Sigmoid colon (tissue), 4 donors: ENCODE results near the gene SOX13.

Experiments
- EP300 ChIP-seq, 4 donors: sonication (generic); formaldehyde crosslinking; IDR thresholded peaks; one replicate each; pipeline ENCODE4 v1.6.1; 2017; ENCODE audit warnings: antibody characterized with exemption in 4 of 4
- POLR2A ChIP-seq, 2 donors: fragments of 450-650 bp; IDR thresholded peaks; one replicate each; pipeline ENCODE4 v1.6.1; 2016; ENCODE audit warnings: antibody characterized with exemption in 2 of 2, mild to moderate bottlenecking in 2 of 2, moderate library complexity in 2 of 2
- POLR2AphosphoS5 ChIP-seq, 4 donors: sonication (generic); formaldehyde crosslinking; IDR thresholded peaks; one replicate each; pipeline ENCODE4 v1.6.1; 2017; ENCODE audit warnings: antibody characterized with exemption in 4 of 4
- TF ChIP-seq, protein P1 (sequence below), 4 experiments: fragments of 450-650 bp in 3 of 4; fragments of 200-600 bp in 1 of 4; IDR thresholded peaks; one replicate each; pipeline ENCODE4 v1.5.1; 2016 to 2019; ENCODE audit warnings: antibody characterized with exemption in 4 of 4, mild to moderate bottlenecking in 3 of 4, moderate library complexity in 2 of 4

DNA sequence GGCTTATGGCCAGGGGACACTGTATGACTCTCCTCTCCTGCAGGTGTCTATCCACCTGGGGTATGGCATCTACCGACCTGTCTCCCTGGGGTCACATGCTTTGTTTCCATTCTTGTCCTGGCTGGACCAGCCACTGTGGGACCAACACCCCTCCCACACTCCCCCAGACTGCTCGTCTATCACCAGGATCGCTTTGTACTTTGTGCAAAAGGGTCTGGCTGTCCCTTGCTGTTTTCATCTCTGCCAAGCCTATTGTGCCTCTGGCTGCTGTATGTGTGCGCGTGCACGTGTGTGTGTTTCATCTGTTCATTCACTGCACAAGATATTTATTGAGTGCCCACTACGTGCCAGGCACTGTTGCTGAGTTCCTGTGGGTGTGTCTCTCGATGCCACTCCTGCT, 53.5 kb downstream of the SOX13 start:
- TF ChIP-seq, protein P1, sequence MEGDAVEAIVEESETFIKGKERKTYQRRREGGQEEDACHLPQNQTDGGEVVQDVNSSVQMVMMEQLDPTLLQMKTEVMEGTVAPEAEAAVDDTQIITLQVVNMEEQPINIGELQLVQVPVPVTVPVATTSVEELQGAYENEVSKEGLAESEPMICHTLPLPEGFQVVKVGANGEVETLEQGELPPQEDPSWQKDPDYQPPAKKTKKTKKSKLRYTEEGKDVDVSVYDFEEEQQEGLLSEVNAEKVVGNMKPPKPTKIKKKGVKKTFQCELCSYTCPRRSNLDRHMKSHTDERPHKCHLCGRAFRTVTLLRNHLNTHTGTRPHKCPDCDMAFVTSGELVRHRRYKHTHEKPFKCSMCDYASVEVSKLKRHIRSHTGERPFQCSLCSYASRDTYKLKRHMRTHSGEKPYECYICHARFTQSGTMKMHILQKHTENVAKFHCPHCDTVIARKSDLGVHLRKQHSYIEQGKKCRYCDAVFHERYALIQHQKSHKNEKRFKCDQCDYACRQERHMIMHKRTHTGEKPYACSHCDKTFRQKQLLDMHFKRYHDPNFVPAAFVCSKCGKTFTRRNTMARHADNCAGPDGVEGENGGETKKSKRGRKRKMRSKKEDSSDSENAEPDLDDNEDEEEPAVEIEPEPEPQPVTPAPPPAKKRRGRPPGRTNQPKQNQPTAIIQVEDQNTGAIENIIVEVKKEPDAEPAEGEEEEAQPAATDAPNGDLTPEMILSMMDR (IDR thresholded peaks at IDR 0.05): no peak
- no peak for TF ChIP-seq EP300 (IDR thresholded peaks at IDR 0.05)
- TF ChIP-seq POLR2A (IDR thresholded peaks at IDR 0.05): no peak
- no peak for TF ChIP-seq POLR2AphosphoS5 (IDR thresholded peaks at IDR 0.05)
